Mammary epithelial cell (primary cell): ENCODE measurements around the gene HIVEP3.

Source experiments
- CTCF ChIP-seq, 2 donors: IDR thresholded peaks in 1 of 2; conservative IDR thresholded peaks in 1 of 2; 2 replicates each; pipeline ENCODE4 v1.5.1; 2011 to 2012; ENCODE audit warnings: inconsistent platforms in 2 of 2, low read length in 2 of 2, mild to moderate bottlenecking in 2 of 2, control low read depth in 1 of 2, low read depth in 1 of 2; ENCODE audit not compliant: insufficient read depth in 1 of 2; ENCODE audit errors: extremely low read depth in 1 of 2
- EZH2 ChIP-seq: IDR thresholded peaks from 2 replicates; pipeline ENCODE4 v1.6.1; 2012; ENCODE audit warnings: low read length, inconsistent platforms, borderline replicate concordance

- TF ChIP-seq EZH2 (no peak), CTCF (conservative IDR thresholded peaks at IDR 0.05 in 1 of 2, IDR thresholded peaks at IDR 0.05 in 1 of 2; ENCODE audit: extremely low read depth in 1 of 2, insufficient read depth in 1 of 2, low read depth in 1 of 2, low read length in 2 of 2) (no peak)
Observed at GRCh38 chr1:41776891-41777441, 141.8 kb downstream of the HIVEP3 start.
